Measurements from ENCODE around the gene DOCK8. TPM values are rescaled to one million over a fixed set of nuclear protein-coding genes. Genes with fewer than 3 reads are reported as not detected.

Gene DOCK8
- total RNA-seq, 1 donor from 2014 or later: 22.8 TPM

- DNase-seq: peak; percentile 90
These were observed 289.5 kb downstream of the DOCK8 start, which contains the start of gene KANK1 for GRCh38 chr9:503881-504852. TSS of gene KANK1 (plus strand) at chr9:504695.

GRCh38 chr9:504921-505740 lies 290.5 kb downstream of the DOCK8 start:
- DNase-seq: peak; percentile 41

- DNase-seq: no peak
These were observed 291.0 kb downstream of the DOCK8 start for GRCh38 chr9:505741-506059.

GRCh38 chr9:506281-506680 lies 291.6 kb downstream of the DOCK8 start:
- no peak for DNase-seq

GRCh38 chr9:511861-512260 lies 297.2 kb downstream of the DOCK8 start:
- no peak for DNase-seq

- no peak for DNase-seq
These were observed 298.0 kb downstream of the DOCK8 start for GRCh38 chr9:512555-513272.

Other genes starting within 250 kb of the DOCK8 start
- 12.7 TPM for gene WASHC1, start 185.4 kb upstream of the DOCK8 start, total RNA-seq
- not detected for gene FOXD4, start 96.4 kb upstream of the DOCK8 start, total RNA-seq
- gene ZNG1A, start 35.8 kb upstream of the DOCK8 start, total RNA-seq: 55.9 TPM